GM12891 (cell line): ENCODE results near the gene DACH2.

Experiments used
- DNase-seq: peaks from one replicate; pipeline ENCODE4 v3.0.0; 2011; ENCODE audit warnings: low spot score; ENCODE audit not compliant: insufficient read length
- FAIRE-seq: peaks from 2 replicates; lab custom pipeline; 2011; peaks lifted over from hg19 to GRCh38; lab: Jason Lieb, UNC
- PAX5 ChIP-seq: IDR thresholded peaks from 2 replicates; pipeline ENCODE4 v1.6.1; 2011; ENCODE audit warnings: low read length, moderate library complexity, mild to moderate bottlenecking; ENCODE audit not compliant: insufficient read depth, severe bottlenecking
- POLR2A ChIP-seq: IDR thresholded peaks from 2 replicates; pipeline ENCODE4 v1.6.1; 2011; ENCODE audit warnings: low read depth, low read length, control low read depth
- POLR2AphosphoS5 ChIP-seq: IDR thresholded peaks from 2 replicates; pipeline ENCODE4 v1.6.1; 2011; ENCODE audit warnings: low read depth, low read length, control low read depth
- POU2F2 ChIP-seq: IDR thresholded peaks from 2 replicates; pipeline ENCODE4 v1.6.1; 2011; ENCODE audit warnings: low read depth, mild to moderate bottlenecking, control low read depth, low read length, moderate library complexity
- SPI1 ChIP-seq: IDR thresholded peaks from 2 replicates; pipeline ENCODE4 v1.6.1; 2011; ENCODE audit warnings: low read depth, low read length, control low read depth
- TAF1 ChIP-seq: IDR thresholded peaks from 2 replicates; pipeline ENCODE4 v1.6.1; 2011; ENCODE audit warnings: low read depth, low read length, control low read depth

Gene DACH2

GRCh38 chrX:86379209-86379608 is 231.0 kb downstream of the DACH2 start:
- DNase-seq (no peak), FAIRE-seq (no peak)
- TF ChIP-seq POLR2AphosphoS5 = no peak
- no peak for TF ChIP-seq TAF1
- TF ChIP-seq PAX5 = no peak
- TF ChIP-seq SPI1 = no peak

- no peak for FAIRE-seq
- TF ChIP-seq POLR2AphosphoS5 (no peak), POU2F2 (no peak), POLR2A (no peak)
- DNase-seq = no peak
These were observed 235.7 kb downstream of the DACH2 start for GRCh38 chrX:86383681-86384540.

- DNase-seq (no peak), FAIRE-seq (no peak)
- TF ChIP-seq POU2F2 (no peak), POLR2AphosphoS5 (no peak), TAF1 (no peak), POLR2A (no peak), PAX5 (no peak), SPI1 (no peak)
These were observed 259.1 kb downstream of the DACH2 start for GRCh38 chrX:86407371-86407770.

GRCh38 chrX:86421771-86422170 is 273.5 kb downstream of the DACH2 start:
- DNase-seq (no peak), FAIRE-seq (no peak)
- TF ChIP-seq SPI1 (no peak), POU2F2 (no peak), TAF1 (no peak), PAX5 (no peak), POLR2AphosphoS5 (no peak), POLR2A (no peak)

GRCh38 chrX:86436116-86436515 is 287.9 kb downstream of the DACH2 start:
- FAIRE-seq (no peak), DNase-seq (no peak)
- TF ChIP-seq SPI1 = 0 out of 2 replicates have a peak, but pooled peaks have one; percentile 5
- TF ChIP-seq PAX5 = no peak
- TF ChIP-seq POU2F2 = no peak
- TF ChIP-seq POLR2AphosphoS5 = no peak
- TF ChIP-seq POLR2A = no peak
- no peak for TF ChIP-seq TAF1

- no peak for TF ChIP-seq TAF1
- no peak for TF ChIP-seq POU2F2
- TF ChIP-seq PAX5 = no peak
- TF ChIP-seq SPI1 = no peak
- no peak for DNase-seq
- FAIRE-seq = no peak
These were observed 307.2 kb downstream of the DACH2 start for GRCh38 chrX:86455495-86455894.

- FAIRE-seq = no peak
- TF ChIP-seq POLR2A (no peak), TAF1 (no peak), PAX5 (no peak), POU2F2 (no peak), POLR2AphosphoS5 (no peak), SPI1 (no peak)
- DNase-seq = no peak
These were observed 312.5 kb downstream of the DACH2 start for GRCh38 chrX:86460760-86461159.

GRCh38 chrX:86504297-86504696 is 356.0 kb downstream of the DACH2 start:
- DNase-seq = no peak
- no peak for TF ChIP-seq POU2F2
- TF ChIP-seq POLR2AphosphoS5 = no peak
- no peak for TF ChIP-seq POLR2A
- TF ChIP-seq PAX5 = no peak
- no peak for TF ChIP-seq SPI1
- TF ChIP-seq TAF1 = no peak
- FAIRE-seq = no peak

GRCh38 chrX:86507331-86507730 is 359.1 kb downstream of the DACH2 start:
- no peak for FAIRE-seq
- no peak for TF ChIP-seq POLR2A
- TF ChIP-seq POU2F2 = no peak
- TF ChIP-seq PAX5 = no peak
- no peak for DNase-seq

GRCh38 chrX:86579777-86580176 is 431.5 kb downstream of the DACH2 start:
- no peak for TF ChIP-seq SPI1
- no peak for FAIRE-seq
- DNase-seq = no peak

GRCh38 chrX:86604607-86605006 is 456.4 kb downstream of the DACH2 start:
- DNase-seq (no peak), FAIRE-seq (no peak)
- peak; percentile 34; the same call in 1 of the 2 replicates for TF ChIP-seq SPI1
- no peak for TF ChIP-seq POU2F2

- DNase-seq = no peak
- FAIRE-seq = no peak
- TF ChIP-seq PAX5 (no peak), POLR2A (no peak), SPI1 (no peak), POLR2AphosphoS5 (no peak), POU2F2 (no peak), TAF1 (no peak)
These were observed 548.7 kb downstream of the DACH2 start for GRCh38 chrX:86696951-86697350.
